Measurements from ENCODE around the gene AUH. TPM values are rescaled to one million over a fixed set of nuclear protein-coding genes. Genes with fewer than 3 reads are reported as not detected.

AUH gene
- total and polyA plus RNA-seq, 9 of the 15 experiments (the other 6 are each of a cell fraction or from before 2014, with no cell fraction given), result 3.4 to 29.0 (median 10.1) TPM

- TF ChIP-seq KLF1 (tag; IDR thresholded peaks at IDR 0.05) (no peak), TCF3 (CRISPR knock-in tag; IDR thresholded peaks at IDR 0.05) (peak; percentile 67), PPARD (CRISPR knock-in tag; IDR thresholded peaks at IDR 0.05) (no peak), MNT (conservative IDR thresholded peaks at IDR 0.05) (peak in 1 of 2 experiments; percentile 55; a peak in 3 of 4 replicates), ZEB2 (IDR thresholded peaks at IDR 0.05) (no peak), FUS (optimal IDR thresholded peaks at IDR 0.05; ENCODE audit: low read depth, low read length) (no peak), CEBPG (CRISPR knock-in tag; IDR thresholded peaks at IDR 0.05) (peak; percentile 48; the same call in 1 of the 2 replicates), CEBPG (tag; conservative IDR thresholded peaks at IDR 0.05 in 1 of 2, IDR thresholded peaks at IDR 0.05 in 1 of 2) (peak; percentile 38 to 53; a peak in 2 of 4 replicates), GATAD2B (IDR thresholded peaks at IDR 0.05; ENCODE audit: borderline replicate concordance) (peak; percentile 43; the same call in 1 of the 2 replicates), HMG20A (CRISPR knock-in tag; conservative IDR thresholded peaks at IDR 0.05) (no peak), NBN (IDR thresholded peaks at IDR 0.05; ENCODE audit: low read depth) (no peak), SOX6 (IDR thresholded peaks at IDR 0.05) (peak; percentile 76; the same call in 1 of the 2 replicates), OTX1 (CRISPR knock-in tag; IDR thresholded peaks at IDR 0.05) (0 out of 2 replicates have a peak, but pooled peaks have one; percentile 38)
- TF ChIP-seq, protein P1, sequence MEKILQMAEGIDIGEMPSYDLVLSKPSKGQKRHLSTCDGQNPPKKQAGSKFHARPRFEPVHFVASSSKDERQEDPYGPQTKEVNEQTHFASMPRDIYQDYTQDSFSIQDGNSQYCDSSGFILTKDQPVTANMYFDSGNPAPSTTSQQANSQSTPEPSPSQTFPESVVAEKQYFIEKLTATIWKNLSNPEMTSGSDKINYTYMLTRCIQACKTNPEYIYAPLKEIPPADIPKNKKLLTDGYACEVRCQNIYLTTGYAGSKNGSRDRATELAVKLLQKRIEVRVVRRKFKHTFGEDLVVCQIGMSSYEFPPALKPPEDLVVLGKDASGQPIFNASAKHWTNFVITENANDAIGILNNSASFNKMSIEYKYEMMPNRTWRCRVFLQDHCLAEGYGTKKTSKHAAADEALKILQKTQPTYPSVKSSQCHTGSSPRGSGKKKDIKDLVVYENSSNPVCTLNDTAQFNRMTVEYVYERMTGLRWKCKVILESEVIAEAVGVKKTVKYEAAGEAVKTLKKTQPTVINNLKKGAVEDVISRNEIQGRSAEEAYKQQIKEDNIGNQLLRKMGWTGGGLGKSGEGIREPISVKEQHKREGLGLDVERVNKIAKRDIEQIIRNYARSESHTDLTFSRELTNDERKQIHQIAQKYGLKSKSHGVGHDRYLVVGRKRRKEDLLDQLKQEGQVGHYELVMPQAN (IDR thresholded peaks at IDR 0.05; ENCODE audit: borderline replicate concordance), result 0 out of 2 replicates have a peak, but pooled peaks have one; percentile 18
- TF ChIP-seq, protein P2, sequence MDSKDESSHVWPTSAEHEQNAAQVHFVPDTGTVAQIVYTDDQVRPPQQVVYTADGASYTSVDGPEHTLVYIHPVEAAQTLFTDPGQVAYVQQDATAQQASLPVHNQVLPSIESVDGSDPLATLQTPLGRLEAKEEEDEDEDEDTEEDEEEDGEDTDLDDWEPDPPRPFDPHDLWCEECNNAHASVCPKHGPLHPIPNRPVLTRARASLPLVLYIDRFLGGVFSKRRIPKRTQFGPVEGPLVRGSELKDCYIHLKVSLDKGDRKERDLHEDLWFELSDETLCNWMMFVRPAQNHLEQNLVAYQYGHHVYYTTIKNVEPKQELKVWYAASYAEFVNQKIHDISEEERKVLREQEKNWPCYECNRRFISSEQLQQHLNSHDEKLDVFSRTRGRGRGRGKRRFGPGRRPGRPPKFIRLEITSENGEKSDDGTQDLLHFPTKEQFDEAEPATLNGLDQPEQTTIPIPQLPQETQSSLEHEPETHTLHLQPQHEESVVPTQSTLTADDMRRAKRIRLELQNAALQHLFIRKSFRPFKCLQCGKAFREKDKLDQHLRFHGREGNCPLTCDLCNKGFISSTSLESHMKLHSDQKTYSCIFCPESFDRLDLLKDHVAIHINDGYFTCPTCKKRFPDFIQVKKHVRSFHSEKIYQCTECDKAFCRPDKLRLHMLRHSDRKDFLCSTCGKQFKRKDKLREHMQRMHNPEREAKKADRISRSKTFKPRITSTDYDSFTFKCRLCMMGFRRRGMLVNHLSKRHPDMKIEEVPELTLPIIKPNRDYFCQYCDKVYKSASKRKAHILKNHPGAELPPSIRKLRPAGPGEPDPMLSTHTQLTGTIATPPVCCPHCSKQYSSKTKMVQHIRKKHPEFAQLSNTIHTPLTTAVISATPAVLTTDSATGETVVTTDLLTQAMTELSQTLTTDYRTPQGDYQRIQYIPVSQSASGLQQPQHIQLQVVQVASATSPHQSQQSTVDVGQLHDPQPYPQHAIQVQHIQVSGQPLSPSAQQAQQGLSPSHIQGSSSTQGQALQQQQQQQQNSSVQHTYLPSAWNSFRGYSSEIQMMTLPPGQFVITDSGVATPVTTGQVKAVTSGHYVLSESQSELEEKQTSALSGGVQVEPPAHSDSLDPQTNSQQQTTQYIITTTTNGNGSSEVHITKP (IDR thresholded peaks at IDR 0.05; ENCODE audit: partially characterized antibody), result peak; percentile 49
These were observed 167.9 kb downstream of the AUH start (continued) for GRCh38 chr9:91193658-91194391.

Data from K562 (cell line).